BLaER1 (cell line): ENCODE measurements around the gene EML4.

Experiments
- H3K27ac ChIP-seq: shearing (Covaris generic); formaldehyde crosslinking; 2 replicates; pipeline ENCODE4 v1.8.1; 2022
- H3K27me3 ChIP-seq: shearing (Covaris generic); formaldehyde crosslinking; 2 replicates; pipeline ENCODE4 v1.8.1; 2022
- H3K36me3 ChIP-seq: shearing (Covaris generic); formaldehyde crosslinking; 2 replicates; pipeline ENCODE4 v1.8.1; 2022
- H3K4me1 ChIP-seq: shearing (Covaris generic); formaldehyde crosslinking; 2 replicates; pipeline ENCODE4 v1.8.1; 2022
- H3K4me2 ChIP-seq: shearing (Covaris generic); formaldehyde crosslinking; 2 replicates; pipeline ENCODE4 v1.8.1; 2022
- H3K4me3 ChIP-seq: shearing (Covaris generic); formaldehyde crosslinking; 2 replicates; pipeline ENCODE4 v1.8.1; 2022
- H3K9ac ChIP-seq: shearing (Covaris generic); formaldehyde crosslinking; 2 replicates; pipeline ENCODE4 v1.8.1; 2022
- H3K9me3 ChIP-seq: shearing (Covaris generic); formaldehyde crosslinking; 2 replicates; pipeline ENCODE4 v1.8.1; 2022
- H4K20me1 ChIP-seq: shearing (Covaris generic); formaldehyde crosslinking; 2 replicates; pipeline ENCODE4 v1.8.1; 2022
- Cebpa-rat ChIP-seq: shearing (Covaris generic); IDR thresholded peaks from 2 replicates; pipeline ENCODE4 v1.8.1; 2022

Gene EML4

DNA sequence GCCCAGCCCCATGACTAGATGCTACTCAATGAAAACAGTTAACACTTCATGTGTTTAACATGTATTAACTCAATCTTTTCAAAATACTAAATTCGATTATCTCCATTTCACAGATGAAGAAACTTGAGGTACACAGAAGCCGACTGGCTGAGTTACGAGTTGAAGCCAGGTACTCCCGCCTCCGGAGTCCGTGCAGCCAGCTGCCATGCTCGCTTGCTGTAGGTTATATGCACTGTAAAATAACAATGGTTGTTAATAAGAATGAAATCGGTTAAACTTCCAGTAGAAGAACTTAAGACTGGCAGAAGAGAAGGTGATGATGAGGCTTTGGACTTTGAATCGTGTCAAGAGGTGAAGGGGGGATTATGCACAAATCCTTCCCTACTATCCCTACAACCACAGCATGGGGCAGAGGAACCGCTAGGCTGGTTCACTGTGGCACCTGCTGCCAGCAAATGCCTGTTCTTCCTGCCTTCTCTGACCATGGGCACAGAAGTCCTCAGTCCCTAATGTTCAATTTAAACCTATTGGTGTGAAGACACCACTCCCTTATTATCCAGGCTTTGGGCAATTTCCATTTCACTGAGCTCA, 166.5 kb downstream of the EML4 start:
- no peak for TF ChIP-seq Cebpa-rat

GRCh38 chr2:42336361-42336965, 167.3 kb downstream of the EML4 start:
- Histone ChIP-seq H3K4me2 (no peak overlapping the region), H3K27me3 (no peaks in the 10 kb centered on the region), H3K27ac (no peak overlapping the region), H3K4me3 (no peak overlapping the region), H4K20me1 (peaks cover 30% of the 10 kb centered on the region; the same call in 1 of the 2 replicates), H3K9ac (no peak overlapping the region), H3K9me3 (no peaks in the 10 kb centered on the region), H3K4me1 (peaks cover 8% of the 10 kb centered on the region), H3K36me3 (peaks cover 97% of the 10 kb centered on the region)
- TF ChIP-seq Cebpa-rat = no peak

More for the DNA sequence above, 166.5 kb downstream of the EML4 start:
- Histone ChIP-seq H3K27me3 (no peaks in the 10 kb centered on the region), H4K20me1 (peaks cover 22% of the 10 kb centered on the region; the same call in 1 of the 2 replicates), H3K9me3 (no peaks in the 10 kb centered on the region), H3K4me2 (no peak overlapping the region), H3K36me3 (peaks cover 91% of the 10 kb centered on the region), H3K4me1 (peaks cover 8% of the 10 kb centered on the region), H3K4me3 (no peak overlapping the region), H3K27ac (no peak overlapping the region), H3K9ac (no peak overlapping the region)

- Histone ChIP-seq H4K20me1 (peaks cover 38% of the 10 kb centered on the region), H3K9me3 (no peaks in the 10 kb centered on the region), H3K27ac (no peak overlapping the region), H3K9ac (no peak overlapping the region), H3K36me3 (peaks cover 92% of the 10 kb centered on the region), H3K4me1 (peaks cover 8% of the 10 kb centered on the region), H3K4me3 (no peak overlapping the region), H3K27me3 (no peaks in the 10 kb centered on the region), H3K4me2 (no peak overlapping the region)
- TF ChIP-seq Cebpa-rat = no peak
These were observed 168.2 kb downstream of the EML4 start for GRCh38 chr2:42337356-42337820.

DNA sequence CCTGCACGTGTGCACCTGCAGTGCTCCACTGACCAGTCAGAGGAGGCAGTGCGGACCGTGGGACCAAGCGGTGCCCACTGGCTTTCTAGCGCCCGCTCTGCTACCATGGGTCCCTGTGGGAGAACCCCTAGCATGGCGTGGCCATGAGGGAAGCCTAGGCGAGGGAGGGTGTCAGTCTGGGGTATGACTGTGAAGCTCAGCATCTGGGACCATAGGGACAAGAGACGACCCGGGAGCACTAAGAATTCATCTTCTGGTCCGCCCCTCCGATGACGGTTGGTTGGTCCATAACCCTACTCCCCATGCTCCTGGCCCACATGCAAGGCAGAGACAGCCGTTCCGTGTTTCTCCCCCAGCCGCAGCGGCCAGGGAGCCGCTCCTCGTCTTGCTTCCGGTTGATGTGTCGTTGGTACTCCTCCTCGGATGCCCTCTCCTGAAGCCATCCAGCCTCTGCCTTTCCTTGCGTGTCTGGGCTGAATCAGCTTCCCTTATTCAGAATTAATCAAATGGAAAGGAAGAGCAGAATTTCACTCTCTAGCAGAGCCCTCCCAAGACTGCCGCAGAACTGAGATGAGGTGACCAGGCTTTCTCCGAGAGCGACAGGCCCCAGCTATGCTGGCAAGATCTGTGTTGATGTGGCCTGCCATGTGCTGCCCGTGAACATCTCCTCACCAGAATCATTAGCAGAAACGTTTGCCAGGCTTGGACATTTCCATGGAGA, 168.9 kb downstream of the EML4 start:
- Histone ChIP-seq H3K9ac (no peak overlapping the region), H4K20me1 (peaks cover 44% of the 10 kb centered on the region), H3K27ac (no peak overlapping the region), H3K4me2 (no peak overlapping the region), H3K27me3 (no peaks in the 10 kb centered on the region), H3K36me3 (peaks cover 92% of the 10 kb centered on the region), H3K9me3 (no peaks in the 10 kb centered on the region), H3K4me1 (peaks cover 8% of the 10 kb centered on the region), H3K4me3 (no peak overlapping the region)
- TF ChIP-seq Cebpa-rat = no peak

GRCh38 chr2:42338567-42339190, 169.5 kb downstream of the EML4 start:
- TF ChIP-seq Cebpa-rat = no peak
- H3K9me3 ChIP-seq = no peaks in the 10 kb centered on the region
- H3K4me1 ChIP-seq = peaks cover 8% of the 10 kb centered on the region
- no peak overlapping the region for H3K27ac ChIP-seq
- peaks cover 48% of the 10 kb centered on the region for H4K20me1 ChIP-seq
- no peaks in the 10 kb centered on the region for H3K27me3 ChIP-seq
- peaks cover 93% of the 10 kb centered on the region for H3K36me3 ChIP-seq
- H3K4me3 ChIP-seq = no peak overlapping the region
- no peak overlapping the region for H3K9ac ChIP-seq
- H3K4me2 ChIP-seq = no peak overlapping the region

GRCh38 chr2:42339191-42339912, 170.2 kb downstream of the EML4 start:
- no peak for TF ChIP-seq Cebpa-rat
- no peaks in the 10 kb centered on the region for H3K27me3 ChIP-seq
- no peak overlapping the region for H3K4me3 ChIP-seq
- peaks cover 93% of the 10 kb centered on the region for H3K36me3 ChIP-seq
- H3K9me3 ChIP-seq = no peaks in the 10 kb centered on the region
- no peak overlapping the region for H3K27ac ChIP-seq
- peaks cover 48% of the 10 kb centered on the region for H4K20me1 ChIP-seq
- H3K9ac ChIP-seq = no peak overlapping the region
- H3K4me1 ChIP-seq = peaks cover 4% of the 10 kb centered on the region
- H3K4me2 ChIP-seq = no peak overlapping the region

DNA sequence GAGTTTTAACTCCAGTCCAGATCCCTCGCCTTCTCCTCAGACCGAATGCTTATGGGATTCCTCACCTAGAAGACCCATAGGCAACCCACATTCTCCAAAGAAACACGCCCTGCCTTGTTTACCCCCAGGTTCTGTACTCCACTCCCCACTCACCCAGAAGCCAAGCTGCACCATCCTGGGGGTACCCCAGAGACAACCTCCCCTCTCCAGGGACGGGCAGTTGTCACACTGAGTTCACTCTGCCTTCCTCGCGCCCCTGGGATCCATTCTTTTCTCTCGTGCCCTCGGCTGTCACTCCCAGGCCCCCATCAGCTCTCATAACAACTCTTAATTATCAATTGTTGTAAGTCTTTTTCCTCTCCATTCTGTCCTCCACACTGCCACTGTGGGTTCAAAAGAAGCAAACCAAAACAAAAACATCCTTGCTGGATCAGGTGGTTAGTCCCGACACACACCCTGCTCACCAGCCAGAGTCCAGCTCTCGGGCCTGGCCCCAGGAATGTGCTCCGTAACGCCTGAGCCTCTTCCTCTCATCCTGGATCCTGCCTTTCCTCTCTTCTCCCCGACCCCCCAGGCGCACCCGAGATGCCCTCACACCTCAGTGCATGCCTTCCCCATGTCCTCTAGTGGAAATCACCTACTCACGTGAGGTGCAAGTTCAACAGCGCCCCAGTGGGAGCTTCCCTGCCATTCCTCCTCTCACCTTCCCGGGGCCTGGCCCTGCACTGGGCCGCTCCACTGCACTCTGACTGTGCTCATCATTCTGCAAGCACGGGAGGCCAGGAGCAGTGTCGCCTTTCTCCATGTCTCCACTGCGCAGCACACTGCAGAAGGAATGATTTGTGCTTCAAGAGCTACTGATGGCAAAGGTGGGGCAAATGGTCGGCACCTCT, 171.1 kb downstream of the EML4 start:
- Histone ChIP-seq H3K9me3 (no peaks in the 10 kb centered on the region), H3K27me3 (no peaks in the 10 kb centered on the region), H4K20me1 (peaks cover 48% of the 10 kb centered on the region), H3K4me3 (no peak overlapping the region), H3K36me3 (peaks cover 94% of the 10 kb centered on the region), H3K4me2 (no peak overlapping the region), H3K9ac (no peak overlapping the region), H3K27ac (no peak overlapping the region), H3K4me1 (no peaks in the 10 kb centered on the region)
- TF ChIP-seq Cebpa-rat = no peak

DNA sequence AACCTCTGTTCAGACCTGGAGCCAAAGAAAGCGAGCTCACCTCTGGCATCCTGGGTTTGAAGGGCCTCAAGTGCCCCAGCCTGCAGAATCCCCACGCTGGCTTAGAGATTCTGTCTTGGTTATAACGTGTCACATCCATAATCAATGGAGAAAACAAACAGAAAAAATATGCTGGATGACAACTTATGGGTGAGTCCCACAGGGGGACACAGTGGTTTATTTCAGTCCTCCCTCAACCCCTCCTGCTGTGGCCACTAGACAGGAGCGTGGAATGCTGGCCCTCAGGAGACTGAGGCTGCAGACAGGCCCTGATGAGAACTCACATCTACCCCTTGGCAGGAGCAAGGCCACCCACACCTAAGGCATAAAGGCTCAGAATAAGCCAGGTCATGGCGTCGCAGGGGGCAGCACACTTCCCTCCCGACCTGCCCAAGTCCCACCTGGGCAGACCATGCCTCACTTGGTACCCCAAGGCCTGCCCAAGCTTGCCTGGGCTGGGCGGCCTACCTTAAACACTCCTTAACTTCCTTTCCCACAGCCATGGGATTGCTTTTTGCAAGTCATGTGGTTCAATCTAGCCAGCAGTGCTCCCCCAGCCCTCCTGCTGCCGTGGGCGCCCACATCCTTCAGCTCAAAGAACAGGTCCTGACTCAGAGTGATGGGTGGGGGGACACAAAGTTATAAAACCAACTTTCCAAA, 171.9 kb downstream of the EML4 start:
- H3K27me3 ChIP-seq = no peaks in the 10 kb centered on the region
- H3K4me1 ChIP-seq = no peaks in the 10 kb centered on the region
- no peaks in the 10 kb centered on the region for H3K9me3 ChIP-seq
- H3K9ac ChIP-seq = no peak overlapping the region
- H3K36me3 ChIP-seq = peaks cover 95% of the 10 kb centered on the region
- H4K20me1 ChIP-seq = peaks cover 55% of the 10 kb centered on the region
- TF ChIP-seq Cebpa-rat = no peak
- H3K4me3 ChIP-seq = no peak overlapping the region
- no peak overlapping the region for H3K4me2 ChIP-seq
- H3K27ac ChIP-seq = no peak overlapping the region
